ENCODE measurements around the gene CDS2.

GRCh38 chr20:5127859-5128424 is 1.1 kb downstream of the CDS2 start:
- TF ChIP-seq, protein P1, sequence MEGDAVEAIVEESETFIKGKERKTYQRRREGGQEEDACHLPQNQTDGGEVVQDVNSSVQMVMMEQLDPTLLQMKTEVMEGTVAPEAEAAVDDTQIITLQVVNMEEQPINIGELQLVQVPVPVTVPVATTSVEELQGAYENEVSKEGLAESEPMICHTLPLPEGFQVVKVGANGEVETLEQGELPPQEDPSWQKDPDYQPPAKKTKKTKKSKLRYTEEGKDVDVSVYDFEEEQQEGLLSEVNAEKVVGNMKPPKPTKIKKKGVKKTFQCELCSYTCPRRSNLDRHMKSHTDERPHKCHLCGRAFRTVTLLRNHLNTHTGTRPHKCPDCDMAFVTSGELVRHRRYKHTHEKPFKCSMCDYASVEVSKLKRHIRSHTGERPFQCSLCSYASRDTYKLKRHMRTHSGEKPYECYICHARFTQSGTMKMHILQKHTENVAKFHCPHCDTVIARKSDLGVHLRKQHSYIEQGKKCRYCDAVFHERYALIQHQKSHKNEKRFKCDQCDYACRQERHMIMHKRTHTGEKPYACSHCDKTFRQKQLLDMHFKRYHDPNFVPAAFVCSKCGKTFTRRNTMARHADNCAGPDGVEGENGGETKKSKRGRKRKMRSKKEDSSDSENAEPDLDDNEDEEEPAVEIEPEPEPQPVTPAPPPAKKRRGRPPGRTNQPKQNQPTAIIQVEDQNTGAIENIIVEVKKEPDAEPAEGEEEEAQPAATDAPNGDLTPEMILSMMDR (conservative IDR thresholded peaks at IDR 0.05), result no peak
- TF ChIP-seq ZFX (IDR thresholded peaks at IDR 0.05), result no peak
